ENCODE data around the gene PITPNB.

The PITPNB gene

DNA sequence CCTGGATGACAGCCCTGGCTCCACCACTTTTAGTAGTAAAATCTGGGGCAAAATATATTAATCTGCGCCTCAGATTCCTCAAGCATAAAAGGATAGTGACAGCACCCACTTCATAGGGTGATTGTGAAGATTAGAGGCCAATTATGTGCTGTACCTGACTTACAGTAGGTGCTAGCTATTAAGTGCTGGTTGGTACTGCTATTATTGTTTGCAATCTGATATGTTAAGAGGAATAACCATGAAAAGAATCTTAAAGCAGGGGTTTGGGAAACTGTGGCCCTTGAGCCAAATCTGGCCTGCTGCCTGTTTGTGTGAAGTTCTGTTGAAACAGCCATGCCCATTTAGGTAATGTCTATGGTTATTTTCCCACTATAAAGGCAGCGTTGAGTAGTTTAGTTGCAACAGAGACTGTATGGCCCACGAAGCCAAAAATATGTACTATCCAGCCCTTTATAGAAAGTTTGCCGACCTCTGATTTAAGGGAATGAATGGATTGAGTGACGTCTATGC lies 72.8 kb downstream of the PITPNB start:
- H3K4me3 ChIP-seq (ENCODE audit: low read length) = no peak overlapping the region
- H3K36me3 ChIP-seq (replicated peaks; ENCODE audit: low read depth, low read length) = peaks cover 38% of the 10 kb centered on the region
- 0 out of 2 replicates have a peak, but pooled peaks cover 5% of the 10 kb centered on the region for H4K20me1 ChIP-seq (ENCODE audit: insufficient read depth, low read length)
- TF ChIP-seq, protein P1, sequence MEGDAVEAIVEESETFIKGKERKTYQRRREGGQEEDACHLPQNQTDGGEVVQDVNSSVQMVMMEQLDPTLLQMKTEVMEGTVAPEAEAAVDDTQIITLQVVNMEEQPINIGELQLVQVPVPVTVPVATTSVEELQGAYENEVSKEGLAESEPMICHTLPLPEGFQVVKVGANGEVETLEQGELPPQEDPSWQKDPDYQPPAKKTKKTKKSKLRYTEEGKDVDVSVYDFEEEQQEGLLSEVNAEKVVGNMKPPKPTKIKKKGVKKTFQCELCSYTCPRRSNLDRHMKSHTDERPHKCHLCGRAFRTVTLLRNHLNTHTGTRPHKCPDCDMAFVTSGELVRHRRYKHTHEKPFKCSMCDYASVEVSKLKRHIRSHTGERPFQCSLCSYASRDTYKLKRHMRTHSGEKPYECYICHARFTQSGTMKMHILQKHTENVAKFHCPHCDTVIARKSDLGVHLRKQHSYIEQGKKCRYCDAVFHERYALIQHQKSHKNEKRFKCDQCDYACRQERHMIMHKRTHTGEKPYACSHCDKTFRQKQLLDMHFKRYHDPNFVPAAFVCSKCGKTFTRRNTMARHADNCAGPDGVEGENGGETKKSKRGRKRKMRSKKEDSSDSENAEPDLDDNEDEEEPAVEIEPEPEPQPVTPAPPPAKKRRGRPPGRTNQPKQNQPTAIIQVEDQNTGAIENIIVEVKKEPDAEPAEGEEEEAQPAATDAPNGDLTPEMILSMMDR (IDR thresholded peaks at IDR 0.05; ENCODE audit: low read depth, low read length) = no peak
- TF ChIP-seq EZH2phosphoT487 (IDR thresholded peaks at IDR 0.05; ENCODE audit: low read depth) = no peak
- H3K4me2 ChIP-seq (ENCODE audit: low read length) = no peak overlapping the region
- no peak overlapping the region for H3K9ac ChIP-seq (ENCODE audit: low read length)
- H3K79me2 ChIP-seq (ENCODE audit: low read length) = no peaks in the 10 kb centered on the region
- no peaks in the 10 kb centered on the region for H3K27me3 ChIP-seq (ENCODE audit: low read depth, low read length)
- no peak overlapping the region for H3K27ac ChIP-seq (ENCODE audit: low read length)
- H2AFZ ChIP-seq (ENCODE audit: low read depth, low read length) = no peak overlapping the region
- no peaks in the 10 kb centered on the region for H3K4me1 ChIP-seq (ENCODE audit: low read length)
- no peaks in the 10 kb centered on the region for H3K9me3 ChIP-seq (ENCODE audit: insufficient read depth, low read length)

DNA sequence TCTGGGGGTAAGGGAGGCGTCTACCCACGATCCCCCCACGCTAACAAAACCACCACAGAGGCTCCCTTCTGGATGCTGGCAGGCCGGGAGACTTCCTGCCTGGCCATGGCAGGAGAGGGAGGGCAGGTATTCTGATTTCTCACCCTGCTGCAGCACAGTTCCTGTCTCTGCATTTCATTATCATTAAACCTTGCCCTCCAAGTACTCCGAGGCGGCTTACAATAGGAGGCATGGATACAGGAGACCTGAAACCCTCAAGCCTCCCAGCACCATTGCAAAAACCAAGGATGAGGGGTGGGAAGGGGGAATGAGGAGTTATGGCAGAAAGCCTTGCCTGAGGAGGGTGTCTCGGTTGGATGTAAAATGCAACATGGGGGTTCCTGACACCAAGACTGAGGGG lies 73.4 kb downstream of the PITPNB start:
- no peaks in the 10 kb centered on the region for H3K9me3 ChIP-seq (ENCODE audit: insufficient read depth, low read length)
- no peak overlapping the region for H3K27ac ChIP-seq (ENCODE audit: low read length)
- H3K4me2 ChIP-seq (ENCODE audit: low read length) = no peak overlapping the region
- no peak overlapping the region for H3K4me3 ChIP-seq (ENCODE audit: low read length)
- H3K79me2 ChIP-seq (ENCODE audit: low read length) = no peaks in the 10 kb centered on the region
- no peak overlapping the region for H3K9ac ChIP-seq (ENCODE audit: low read length)
- 0 out of 2 replicates have a peak, but pooled peaks cover 1% of the 10 kb centered on the region for H4K20me1 ChIP-seq (ENCODE audit: insufficient read depth, low read length)
- peaks cover 31% of the 10 kb centered on the region for H3K36me3 ChIP-seq (replicated peaks; ENCODE audit: low read depth, low read length)
- H3K27me3 ChIP-seq (ENCODE audit: low read depth, low read length) = no peaks in the 10 kb centered on the region
- no peak for TF ChIP-seq EZH2phosphoT487 (IDR thresholded peaks at IDR 0.05; ENCODE audit: low read depth)
- TF ChIP-seq, protein P1 (IDR thresholded peaks at IDR 0.05; ENCODE audit: low read depth, low read length) = no peak
- H2AFZ ChIP-seq (ENCODE audit: low read depth, low read length) = no peak overlapping the region
- no peaks in the 10 kb centered on the region for H3K4me1 ChIP-seq (ENCODE audit: low read length)

- no peak overlapping the region for H3K27ac ChIP-seq (ENCODE audit: low read length)
- H3K9me3 ChIP-seq (ENCODE audit: insufficient read depth, low read length) = no peaks in the 10 kb centered on the region
- no peak overlapping the region for H2AFZ ChIP-seq (ENCODE audit: low read depth, low read length)
- H4K20me1 ChIP-seq (ENCODE audit: insufficient read depth, low read length) = no peaks in the 10 kb centered on the region
- no peak overlapping the region for H3K9ac ChIP-seq (ENCODE audit: low read length)
- no peaks in the 10 kb centered on the region for H3K4me1 ChIP-seq (ENCODE audit: low read length)
- no peaks in the 10 kb centered on the region for H3K27me3 ChIP-seq (ENCODE audit: low read depth, low read length)
- H3K79me2 ChIP-seq (ENCODE audit: low read length) = no peaks in the 10 kb centered on the region
- no peak overlapping the region for H3K4me2 ChIP-seq (ENCODE audit: low read length)
- H3K36me3 ChIP-seq (replicated peaks; ENCODE audit: low read depth, low read length) = peaks cover 25% of the 10 kb centered on the region
- H3K4me3 ChIP-seq (ENCODE audit: low read length) = no peak overlapping the region
- TF ChIP-seq EZH2phosphoT487 (IDR thresholded peaks at IDR 0.05; ENCODE audit: low read depth) = no peak
- TF ChIP-seq, protein P1 (IDR thresholded peaks at IDR 0.05; ENCODE audit: low read depth, low read length) = no peak
Observed at GRCh38 chr22:27844656-27845591, 74.1 kb downstream of the PITPNB start.

DNA sequence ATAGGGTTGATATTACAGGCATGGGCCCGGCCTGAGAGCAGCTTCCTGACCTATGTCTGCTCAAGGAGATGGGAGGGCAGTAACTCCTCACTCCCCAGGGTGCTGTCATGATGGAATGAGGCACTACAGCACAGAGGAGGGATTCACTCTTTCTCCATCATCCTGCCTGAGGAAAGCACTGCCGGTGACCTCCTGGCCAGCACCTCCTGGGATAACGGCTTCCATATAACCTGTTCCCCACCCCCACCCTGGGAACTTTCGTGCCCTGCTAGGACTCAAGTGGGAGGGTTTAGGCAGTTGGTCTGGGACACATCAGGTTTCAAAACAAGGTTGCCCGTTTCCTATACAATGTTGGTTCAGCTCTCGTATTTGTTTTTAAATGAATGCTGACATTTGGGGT lies 74.8 kb downstream of the PITPNB start:
- Histone ChIP-seq H3K9me3 (ENCODE audit: insufficient read depth, low read length) (no peaks in the 10 kb centered on the region), H3K4me1 (ENCODE audit: low read length) (no peaks in the 10 kb centered on the region), H3K27ac (ENCODE audit: low read length) (no peak overlapping the region), H2AFZ (ENCODE audit: low read depth, low read length) (no peak overlapping the region), H3K79me2 (ENCODE audit: low read length) (no peaks in the 10 kb centered on the region), H4K20me1 (ENCODE audit: insufficient read depth, low read length) (no peaks in the 10 kb centered on the region), H3K4me3 (ENCODE audit: low read length) (no peak overlapping the region), H3K9ac (ENCODE audit: low read length) (no peak overlapping the region), H3K27me3 (ENCODE audit: low read depth, low read length) (no peaks in the 10 kb centered on the region), H3K4me2 (ENCODE audit: low read length) (no peak overlapping the region), H3K36me3 (replicated peaks; ENCODE audit: low read depth, low read length) (peaks cover 25% of the 10 kb centered on the region)
- TF ChIP-seq, protein P1 (IDR thresholded peaks at IDR 0.05; ENCODE audit: low read depth, low read length) = no peak
- TF ChIP-seq EZH2phosphoT487 (IDR thresholded peaks at IDR 0.05; ENCODE audit: low read depth) = no peak

All from OCI-LY3 (cell line).